Inflammatory macrophage (primary cell): ENCODE results near the gene ADAMTS9.

ENCODE experiments used
- DNase-seq, 2 donors: peaks; one replicate each; pipeline ENCODE4 v3.0.0-alpha.2; 2020 to 2022

The ADAMTS9 gene

GRCh38 chr3:64483467-64483866 lies 204.3 kb downstream of the ADAMTS9 start:
- no peak for DNase-seq

- DNase-seq, result no peak
These were observed 212.8 kb downstream of the ADAMTS9 start for GRCh38 chr3:64475037-64475436.

- no peak for DNase-seq
These were observed 214.3 kb downstream of the ADAMTS9 start for GRCh38 chr3:64473466-64473865.

- no peak for DNase-seq
These were observed 217.4 kb downstream of the ADAMTS9 start for GRCh38 chr3:64470436-64470835.

- DNase-seq, result no peak
These were observed 220.4 kb downstream of the ADAMTS9 start for GRCh38 chr3:64467255-64467944.
